ENCODE results near the gene NBEA. TPM values are rescaled to one million over a fixed set of nuclear protein-coding genes. Genes with fewer than 3 reads are reported as not detected.
"Not testable (repeated sequence)": the region's sequence is repeated elsewhere in the genome, so short reads cannot be mapped to it uniquely, and the experiment has no call there.

Gene NBEA
- total RNA-seq, 1 experiment from 2014 or later = 3.3 TPM

DNA sequence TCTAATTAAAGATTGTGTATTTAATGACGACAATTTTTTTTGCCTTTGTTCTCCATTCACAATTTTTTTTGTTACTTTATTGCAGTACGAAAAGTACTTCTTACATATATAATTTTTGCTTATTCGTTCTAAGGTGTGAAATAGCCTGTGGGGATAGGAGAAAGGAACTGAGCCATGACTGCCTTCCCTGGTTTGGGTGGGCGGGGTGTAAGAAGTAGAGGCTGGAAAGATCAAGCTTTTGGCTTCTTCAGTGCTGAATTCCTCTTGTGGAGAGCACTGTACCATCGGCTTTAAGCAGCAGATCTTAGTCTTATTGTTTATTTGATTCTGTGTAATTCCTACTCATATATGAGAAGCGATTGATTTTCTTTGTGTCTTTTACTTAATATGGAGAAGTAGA, 115.8 kb downstream of the NBEA start:
- Mint-ChIP-seq H3K4me1 (ENCODE audit: insufficient read depth, unreplicated experiment) (no peaks in the 10 kb centered on the region), H3K9me3 (ENCODE audit: unreplicated experiment) (no peaks in the 10 kb centered on the region), H3K27ac (ENCODE audit: low read depth, unreplicated experiment) (no peak overlapping the region), H3K36me3 (ENCODE audit: insufficient read depth, unreplicated experiment) (no peaks in the 10 kb centered on the region), H3K4me3 (ENCODE audit: unreplicated experiment) (no peak overlapping the region), H3K27me3 (ENCODE audit: insufficient read depth, unreplicated experiment) (no peaks in the 10 kb centered on the region)
- TF ChIP-seq, protein P1, sequence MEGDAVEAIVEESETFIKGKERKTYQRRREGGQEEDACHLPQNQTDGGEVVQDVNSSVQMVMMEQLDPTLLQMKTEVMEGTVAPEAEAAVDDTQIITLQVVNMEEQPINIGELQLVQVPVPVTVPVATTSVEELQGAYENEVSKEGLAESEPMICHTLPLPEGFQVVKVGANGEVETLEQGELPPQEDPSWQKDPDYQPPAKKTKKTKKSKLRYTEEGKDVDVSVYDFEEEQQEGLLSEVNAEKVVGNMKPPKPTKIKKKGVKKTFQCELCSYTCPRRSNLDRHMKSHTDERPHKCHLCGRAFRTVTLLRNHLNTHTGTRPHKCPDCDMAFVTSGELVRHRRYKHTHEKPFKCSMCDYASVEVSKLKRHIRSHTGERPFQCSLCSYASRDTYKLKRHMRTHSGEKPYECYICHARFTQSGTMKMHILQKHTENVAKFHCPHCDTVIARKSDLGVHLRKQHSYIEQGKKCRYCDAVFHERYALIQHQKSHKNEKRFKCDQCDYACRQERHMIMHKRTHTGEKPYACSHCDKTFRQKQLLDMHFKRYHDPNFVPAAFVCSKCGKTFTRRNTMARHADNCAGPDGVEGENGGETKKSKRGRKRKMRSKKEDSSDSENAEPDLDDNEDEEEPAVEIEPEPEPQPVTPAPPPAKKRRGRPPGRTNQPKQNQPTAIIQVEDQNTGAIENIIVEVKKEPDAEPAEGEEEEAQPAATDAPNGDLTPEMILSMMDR (IDR thresholded peaks at IDR 0.05; ENCODE audit: unreplicated experiment) = no peak
- intact Hi-C loops (cut with micrococcal nuclease) = no loop called here
- ChIA-PET POLR2A (no interaction called here), CTCF (interaction anchor here (0.5 kb wide), 1 partner anchor 902 kb away, joined by 4 read pairs; no protein-coding TSS in a partner anchor)
- BruUV-seq (replicated peaks) = no TSS peak
- DNase-seq (ENCODE audit: unreplicated experiment) = no peak

DNA sequence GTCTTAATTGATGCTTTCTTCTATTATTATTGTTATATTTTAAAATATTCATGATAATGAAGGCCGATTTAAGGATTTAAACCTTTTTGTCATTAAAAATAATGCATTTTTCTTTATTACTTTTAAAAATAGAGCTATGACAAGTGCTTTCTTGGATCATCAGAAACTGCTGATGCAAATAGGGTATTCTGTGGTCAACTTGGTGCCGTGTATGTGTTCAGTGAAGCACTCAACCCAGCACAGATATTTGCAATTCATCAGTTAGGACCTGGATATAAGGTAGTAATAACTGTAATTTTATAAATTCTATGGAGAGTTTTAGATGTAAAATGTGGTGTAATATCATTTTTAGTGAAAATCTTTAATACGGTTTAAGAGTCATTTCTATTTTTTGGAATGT, 116.5 kb downstream of the NBEA start:
- CTCF ChIA-PET = interaction anchor here (0.6 kb wide), 1 partner anchor 99 kb away, joined by 3 read pairs; no protein-coding TSS in a partner anchor
- H3K27me3 Mint-ChIP-seq (ENCODE audit: insufficient read depth, unreplicated experiment); BruUV-seq (replicated peaks); H3K9me3 Mint-ChIP-seq (ENCODE audit: unreplicated experiment); H3K4me3 Mint-ChIP-seq (ENCODE audit: unreplicated experiment); H3K36me3 Mint-ChIP-seq (ENCODE audit: insufficient read depth, unreplicated experiment); H3K27ac Mint-ChIP-seq (ENCODE audit: low read depth, unreplicated experiment); DNase-seq (ENCODE audit: unreplicated experiment); intact Hi-C loops (cut with micrococcal nuclease); POLR2A ChIA-PET; H3K4me1 Mint-ChIP-seq (ENCODE audit: insufficient read depth, unreplicated experiment): not testable (repeated sequence)

DNA sequence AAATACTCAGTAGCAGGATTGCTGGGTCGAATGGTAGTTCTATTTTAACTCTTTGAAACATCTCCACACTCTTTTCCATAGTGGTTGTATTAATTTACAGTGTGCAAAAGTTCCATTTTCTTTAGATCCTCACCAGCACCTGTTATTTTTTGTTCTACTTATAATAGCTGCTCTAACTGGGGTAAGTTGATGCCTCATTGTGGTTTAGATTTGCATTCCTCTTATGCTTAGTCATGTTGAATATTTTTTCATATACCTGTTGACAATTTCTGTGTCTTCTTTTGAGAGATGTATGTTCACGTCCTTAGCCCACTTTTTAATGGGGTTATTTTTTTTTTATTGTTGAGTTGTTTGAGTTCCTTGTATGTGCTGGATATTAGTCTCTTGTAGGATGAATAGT, 144.6 kb downstream of the NBEA start:
- BruUV-seq (replicated peaks) = no TSS peak
- DNase-seq (ENCODE audit: unreplicated experiment) = peak; percentile 19
- Mint-ChIP-seq H3K27ac (ENCODE audit: low read depth, unreplicated experiment) (peak overlapping the region; percentile 31), H3K36me3 (ENCODE audit: insufficient read depth, unreplicated experiment) (no peaks in the 10 kb centered on the region), H3K9me3 (ENCODE audit: unreplicated experiment) (peaks cover 7% of the 10 kb centered on the region), H3K4me1 (ENCODE audit: insufficient read depth, unreplicated experiment) (peaks cover 9% of the 10 kb centered on the region), H3K4me3 (ENCODE audit: unreplicated experiment) (no peak overlapping the region), H3K27me3 (ENCODE audit: insufficient read depth, unreplicated experiment) (no peaks in the 10 kb centered on the region)
- intact Hi-C loops (cut with micrococcal nuclease) = no loop called here
- ChIA-PET POLR2A (interaction anchor here (0.6 kb wide), 1 partner anchor 1245 kb away, joined by 3 read pairs; no protein-coding TSS in a partner anchor), CTCF (interaction anchor here (0.6 kb wide), 1 partner anchor 9 kb away, joined by 3 read pairs; no protein-coding TSS in a partner anchor)
- TF ChIP-seq, protein P1 (IDR thresholded peaks at IDR 0.05; ENCODE audit: unreplicated experiment) = no peak

DNA sequence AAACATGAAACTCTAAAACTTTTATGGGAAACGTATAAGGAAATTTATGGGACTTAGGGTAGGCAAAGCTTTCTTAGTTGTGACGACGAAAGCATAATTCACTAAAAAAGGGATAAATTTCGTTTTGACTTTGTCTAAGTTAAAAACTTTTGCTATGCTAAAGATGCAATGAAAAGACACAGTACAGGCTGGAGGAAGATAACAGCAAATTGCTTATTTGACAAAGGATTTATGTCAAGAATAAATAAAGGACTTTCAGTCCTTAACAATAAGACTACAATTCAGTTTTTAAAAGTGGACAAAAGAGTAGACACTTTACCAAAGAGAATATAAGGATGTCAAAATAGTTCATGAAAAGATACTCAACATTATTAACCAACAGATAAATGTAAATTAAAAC, 150.2 kb downstream of the NBEA start:
- TF ChIP-seq, protein P1 (IDR thresholded peaks at IDR 0.05; ENCODE audit: unreplicated experiment) = no peak

DNA sequence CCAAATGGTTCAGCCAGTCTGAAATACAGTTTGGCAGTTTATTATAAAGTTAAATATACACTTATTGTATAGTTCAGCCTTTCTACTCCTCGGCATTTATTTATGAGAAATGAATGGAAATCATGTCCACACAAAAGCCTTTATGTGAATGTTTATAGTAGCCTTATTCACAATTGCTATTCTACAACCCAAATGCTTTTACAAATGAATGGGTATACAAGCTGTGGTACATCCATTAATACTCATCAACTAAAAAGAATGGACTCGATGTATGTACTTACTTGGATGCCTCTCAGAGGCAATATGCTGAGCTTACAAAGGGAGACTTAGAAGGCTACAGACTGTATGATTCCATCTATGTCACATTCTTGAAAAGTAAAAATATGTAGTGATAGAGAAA, 150.7 kb downstream of the NBEA start:
- no peak overlapping the region for H3K27ac Mint-ChIP-seq (ENCODE audit: low read depth, unreplicated experiment)
- DNase-seq (ENCODE audit: unreplicated experiment) = no peak
- intact Hi-C loops (cut with micrococcal nuclease) = no loop called here
- H3K36me3 Mint-ChIP-seq (ENCODE audit: insufficient read depth, unreplicated experiment) = no peaks in the 10 kb centered on the region
- peaks cover 3% of the 10 kb centered on the region for H3K9me3 Mint-ChIP-seq (ENCODE audit: unreplicated experiment)
- no peaks in the 10 kb centered on the region for H3K27me3 Mint-ChIP-seq (ENCODE audit: insufficient read depth, unreplicated experiment)
- H3K4me3 Mint-ChIP-seq (ENCODE audit: unreplicated experiment) = no peak overlapping the region
- BruUV-seq (replicated peaks) = no TSS peak
- TF ChIP-seq, protein P1 (IDR thresholded peaks at IDR 0.05; ENCODE audit: unreplicated experiment) = no peak
- POLR2A ChIA-PET = no interaction called here
- CTCF ChIA-PET = interaction anchor here (0.6 kb wide), 1 partner anchor 82 kb away, joined by 4 read pairs; no protein-coding TSS in a partner anchor
- no peaks in the 10 kb centered on the region for H3K4me1 Mint-ChIP-seq (ENCODE audit: insufficient read depth, unreplicated experiment)

More for the DNA sequence above, 150.2 kb downstream of the NBEA start:
- POLR2A ChIA-PET = no interaction called here
- Mint-ChIP-seq H3K36me3 (ENCODE audit: insufficient read depth, unreplicated experiment) (no peaks in the 10 kb centered on the region), H3K4me3 (ENCODE audit: unreplicated experiment) (no peak overlapping the region), H3K4me1 (ENCODE audit: insufficient read depth, unreplicated experiment) (no peaks in the 10 kb centered on the region), H3K27ac (ENCODE audit: low read depth, unreplicated experiment) (no peak overlapping the region), H3K27me3 (ENCODE audit: insufficient read depth, unreplicated experiment) (no peaks in the 10 kb centered on the region), H3K9me3 (ENCODE audit: unreplicated experiment) (peaks cover 7% of the 10 kb centered on the region)
- BruUV-seq (replicated peaks) = no TSS peak
- CTCF ChIA-PET = interaction anchor here (0.6 kb wide), 1 partner anchor 82 kb away, joined by 4 read pairs; no protein-coding TSS in a partner anchor
- intact Hi-C loops (cut with micrococcal nuclease) = no loop called here
- DNase-seq (ENCODE audit: unreplicated experiment) = no peak

Data from MCF 10A (cell line).